OCI-LY1 (cell line): Measurements from ENCODE around the gene RALGDS.
A peak's percentile ranks its signal among the peaks of the same experiment; 100 is the strongest.

Source experiments
- H2AFZ ChIP-seq: fragments of 200-600 bp; sonication (generic), shearing (Covaris generic); 2 replicates; pipeline ENCODE4 v1.6.0; 2014; ENCODE audit warnings: antibody characterized with exemption, mild to moderate bottlenecking, low read length
- H3F3A ChIP-seq: fragments of 200-600 bp; sonication (generic), shearing (Covaris generic); 2 replicates; pipeline ENCODE4 v1.6.0; 2014; ENCODE audit warnings: mild to moderate bottlenecking, antibody characterized with exemption, low read length, moderate library complexity; ENCODE audit not compliant: insufficient read depth
- H3K27ac ChIP-seq: fragments of 200-600 bp; sonication (generic); 2 replicates; pipeline ENCODE4 v1.5.1; 2014; ENCODE audit warnings: low read length, mixed run types, mild to moderate bottlenecking, low read depth; ENCODE audit not compliant: poor library complexity, severe bottlenecking
- H3K27me3 ChIP-seq: fragments of 200-600 bp; sonication (generic); 2 replicates; pipeline ENCODE4 v1.6.0; 2014; ENCODE audit warnings: antibody characterized with exemption, mild to moderate bottlenecking, low read length, moderate library complexity; ENCODE audit not compliant: insufficient read depth
- H3K36me3 ChIP-seq: fragments of 200-600 bp; sonication (generic); 2 replicates; pipeline ENCODE4 v1.6.1; 2014; ENCODE audit warnings: mild to moderate bottlenecking, antibody characterized with exemption, low read length, moderate library complexity, mixed read lengths; ENCODE audit not compliant: insufficient read depth
- H3K4me1 ChIP-seq: fragments of 200-600 bp; sonication (generic); 2 replicates; pipeline ENCODE4 v1.5.1; 2014; ENCODE audit warnings: mild to moderate bottlenecking, low read length, moderate library complexity; ENCODE audit not compliant: insufficient read depth, severe bottlenecking
- H3K4me2 ChIP-seq: fragments of 200-600 bp; sonication (generic), shearing (Covaris generic); 2 replicates; pipeline ENCODE4 v1.6.1; 2014; ENCODE audit warnings: low read length
- H3K4me3 ChIP-seq: fragments of 200-600 bp; sonication (generic); 2 replicates; pipeline ENCODE4 v1.5.1; 2014; ENCODE audit warnings: low read length, low read depth, mild to moderate bottlenecking, mixed read lengths; ENCODE audit not compliant: poor library complexity, severe bottlenecking
- H3K79me2 ChIP-seq: fragments of 200-600 bp; shearing (Covaris generic); 2 replicates; pipeline ENCODE4 v1.6.1; 2016; ENCODE audit warnings: mixed run types, low read length, mixed read lengths; ENCODE audit not compliant: insufficient read depth
- H3K9ac ChIP-seq: fragments of 200-600 bp; sonication (generic), shearing (Covaris generic); 2 replicates; pipeline ENCODE4 v1.6.1; 2014; ENCODE audit warnings: mild to moderate bottlenecking, low read length, mixed read lengths
- H3K9me2 ChIP-seq: fragments of 200-600 bp; sonication (generic), shearing (Covaris generic); 2 replicates; pipeline ENCODE4 v1.6.1; 2014; ENCODE audit warnings: low read depth, mild to moderate bottlenecking, low read length, mixed read lengths
- H3K9me3 ChIP-seq: fragments of 200-600 bp; shearing (Covaris generic); 2 replicates; pipeline ENCODE4 v1.6.1; 2014; ENCODE audit warnings: low read length, mixed read lengths
- H4K20me1 ChIP-seq: fragments of 200-600 bp; sonication (generic), shearing (Covaris generic); 2 replicates; pipeline ENCODE4 v1.6.0; 2016; ENCODE audit warnings: mild to moderate bottlenecking, low read length; ENCODE audit not compliant: insufficient read depth
- EZH2 ChIP-seq: fragments of 200-600 bp; sonication (generic), shearing (Covaris generic); IDR thresholded peaks from 2 replicates; pipeline ENCODE4 v1.8.0; 2017; ENCODE audit warnings: borderline replicate concordance, mixed run types, mild to moderate bottlenecking, antibody characterized with exemption, low read length, moderate library complexity, mixed read lengths
- TF ChIP-seq, protein P1 (sequence below): fragments of 200-600 bp; sonication (generic), shearing (Covaris generic); IDR thresholded peaks from 2 replicates; pipeline ENCODE4 v1.5.1; 2017; ENCODE audit warnings: mild to moderate bottlenecking, antibody characterized with exemption, low read length, moderate library complexity, mixed read lengths

Gene RALGDS

DNA sequence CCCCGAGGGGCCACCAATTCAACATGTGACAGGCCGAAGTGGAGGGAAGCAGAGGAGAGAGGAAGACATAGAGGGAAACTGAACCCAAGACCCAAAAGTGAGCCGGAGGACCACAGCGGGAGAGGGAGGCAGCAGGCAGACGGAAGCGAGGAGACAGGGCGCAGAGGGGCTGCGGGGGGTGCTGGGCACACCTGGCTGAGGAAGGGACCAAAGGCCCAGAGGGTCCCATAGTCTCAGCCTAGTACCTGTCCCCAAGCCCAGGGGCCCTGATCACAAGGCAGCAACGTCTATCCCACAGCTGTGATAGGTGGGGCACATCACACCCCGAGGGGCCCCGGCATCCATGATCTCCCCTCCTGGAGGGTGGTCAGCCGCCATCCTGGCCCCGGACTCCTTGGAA lies 7.1 kb upstream of the RALGDS start:
- H3K4me1 ChIP-seq: peaks cover 11% of the 10 kb centered on the region
- no peaks in the 10 kb centered on the region for H4K20me1 ChIP-seq
- H3K27ac ChIP-seq: no peak overlapping the region
- TF ChIP-seq, protein P1, sequence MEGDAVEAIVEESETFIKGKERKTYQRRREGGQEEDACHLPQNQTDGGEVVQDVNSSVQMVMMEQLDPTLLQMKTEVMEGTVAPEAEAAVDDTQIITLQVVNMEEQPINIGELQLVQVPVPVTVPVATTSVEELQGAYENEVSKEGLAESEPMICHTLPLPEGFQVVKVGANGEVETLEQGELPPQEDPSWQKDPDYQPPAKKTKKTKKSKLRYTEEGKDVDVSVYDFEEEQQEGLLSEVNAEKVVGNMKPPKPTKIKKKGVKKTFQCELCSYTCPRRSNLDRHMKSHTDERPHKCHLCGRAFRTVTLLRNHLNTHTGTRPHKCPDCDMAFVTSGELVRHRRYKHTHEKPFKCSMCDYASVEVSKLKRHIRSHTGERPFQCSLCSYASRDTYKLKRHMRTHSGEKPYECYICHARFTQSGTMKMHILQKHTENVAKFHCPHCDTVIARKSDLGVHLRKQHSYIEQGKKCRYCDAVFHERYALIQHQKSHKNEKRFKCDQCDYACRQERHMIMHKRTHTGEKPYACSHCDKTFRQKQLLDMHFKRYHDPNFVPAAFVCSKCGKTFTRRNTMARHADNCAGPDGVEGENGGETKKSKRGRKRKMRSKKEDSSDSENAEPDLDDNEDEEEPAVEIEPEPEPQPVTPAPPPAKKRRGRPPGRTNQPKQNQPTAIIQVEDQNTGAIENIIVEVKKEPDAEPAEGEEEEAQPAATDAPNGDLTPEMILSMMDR: no peak
- no peak for TF ChIP-seq EZH2
- no peak overlapping the region for H2AFZ ChIP-seq
- H3K27me3 ChIP-seq: no peaks in the 10 kb centered on the region; the same call in 1 of the 2 replicates
- no peaks in the 10 kb centered on the region for H3F3A ChIP-seq
- H3K9me2 ChIP-seq: no peaks in the 10 kb centered on the region
- H3K36me3 ChIP-seq: no peaks in the 10 kb centered on the region; the same call in 1 of the 2 replicates
- H3K9ac ChIP-seq: no peak overlapping the region
- H3K4me3 ChIP-seq: no peak overlapping the region
- H3K79me2 ChIP-seq: no peaks in the 10 kb centered on the region
- no peak overlapping the region for H3K4me2 ChIP-seq
- no peaks in the 10 kb centered on the region for H3K9me3 ChIP-seq

DNA sequence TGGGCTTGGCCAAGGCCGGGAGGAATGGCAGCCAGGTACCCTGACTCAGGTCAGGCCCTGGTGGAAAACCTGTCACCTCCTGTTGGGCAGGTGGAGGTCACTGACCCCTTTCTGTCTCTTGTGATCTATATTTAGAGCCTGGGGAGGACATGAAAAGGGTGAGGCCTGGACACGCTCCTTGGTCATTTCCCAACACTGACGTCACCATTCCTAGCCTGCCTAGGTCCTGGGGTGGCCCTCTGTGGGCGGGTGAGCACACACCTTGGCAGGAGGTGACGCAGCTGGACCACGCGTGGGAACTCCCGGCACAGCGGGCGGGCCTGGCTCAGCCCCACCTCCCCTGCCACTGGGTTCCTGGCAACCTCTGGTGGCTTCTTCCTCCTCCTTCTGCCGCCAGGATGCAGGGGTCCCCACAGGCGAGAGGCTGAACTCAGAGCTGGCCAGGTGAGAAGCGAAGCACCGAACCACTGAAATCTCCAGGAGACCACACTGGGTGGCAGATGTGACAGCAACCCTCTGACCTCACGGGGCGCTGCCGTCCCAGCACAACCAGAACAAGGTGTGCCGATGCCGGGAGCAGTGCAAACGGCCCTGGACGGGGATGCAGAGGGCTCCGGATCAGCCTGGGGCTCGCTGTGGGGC lies 6.4 kb upstream of the RALGDS start:
- no peaks in the 10 kb centered on the region for H3K79me2 ChIP-seq
- no peaks in the 10 kb centered on the region for H3K9me2 ChIP-seq
- no peak overlapping the region for H3K4me3 ChIP-seq
- H3K27ac ChIP-seq: no peak overlapping the region
- H3K9ac ChIP-seq: no peak overlapping the region
- H4K20me1 ChIP-seq: no peaks in the 10 kb centered on the region
- H3F3A ChIP-seq: no peaks in the 10 kb centered on the region
- TF ChIP-seq EZH2: no peak
- TF ChIP-seq, protein P1: peak; percentile 32; the same call in 1 of the 2 replicates
- peaks cover 11% of the 10 kb centered on the region for H3K4me1 ChIP-seq
- H3K27me3 ChIP-seq: no peaks in the 10 kb centered on the region; the same call in 1 of the 2 replicates
- H2AFZ ChIP-seq: no peak overlapping the region
- no peaks in the 10 kb centered on the region for H3K9me3 ChIP-seq
- H3K4me2 ChIP-seq: no peak overlapping the region
- H3K36me3 ChIP-seq: no peaks in the 10 kb centered on the region; the same call in 1 of the 2 replicates

DNA sequence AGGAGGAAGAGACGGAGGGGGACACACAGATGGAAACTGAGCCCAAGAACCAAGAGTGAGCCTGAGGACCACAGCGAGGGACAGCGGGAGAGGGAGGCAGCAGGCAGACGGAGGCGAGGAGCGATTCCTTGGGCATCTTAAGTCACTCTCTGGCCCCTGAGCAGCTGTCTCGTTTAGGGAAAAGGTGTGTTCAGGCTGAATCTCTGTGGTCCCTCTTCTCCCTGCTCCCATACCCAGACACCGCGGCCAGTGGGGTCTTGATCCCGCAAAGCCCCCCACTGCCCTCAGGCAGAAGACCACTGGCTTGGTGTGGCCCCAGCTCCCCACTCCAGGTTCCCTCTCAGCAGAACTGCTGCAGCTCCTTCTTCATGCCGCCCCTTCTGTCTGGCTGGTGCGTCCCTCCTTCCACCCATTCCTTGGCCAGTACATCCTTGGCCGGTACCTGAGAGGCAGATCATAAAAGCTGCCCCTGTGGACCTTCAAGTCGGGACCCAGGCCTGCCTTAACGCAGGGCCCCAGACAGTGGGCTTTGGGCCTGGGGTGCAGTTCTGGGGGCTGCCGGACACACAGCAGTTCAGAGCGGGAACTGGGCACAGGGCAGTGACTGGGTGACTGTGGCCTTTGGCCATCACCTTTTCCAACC lies 5.8 kb upstream of the RALGDS start:
- Histone ChIP-seq H3K4me1 (peaks cover 15% of the 10 kb centered on the region), H3K79me2 (no peaks in the 10 kb centered on the region), H3K9me3 (no peaks in the 10 kb centered on the region), H3K4me2 (no peak overlapping the region; the same call in 1 of the 2 replicates), H3K9me2 (no peaks in the 10 kb centered on the region), H3K27me3 (no peaks in the 10 kb centered on the region; the same call in 1 of the 2 replicates), H3K9ac (no peak overlapping the region), H4K20me1 (no peaks in the 10 kb centered on the region), H2AFZ (no peak overlapping the region), H3K36me3 (no peaks in the 10 kb centered on the region; the same call in 1 of the 2 replicates), H3F3A (no peaks in the 10 kb centered on the region), H3K27ac (no peak overlapping the region), H3K4me3 (no peak overlapping the region)
- TF ChIP-seq EZH2: no peak
- TF ChIP-seq, protein P1: no peak
